Stimulated activated naive CD4-positive, alpha-beta T cell (primary cell): Measurements from ENCODE around the gene SARDH.
A peak's percentile ranks its signal among the peaks of the same experiment; 100 is the strongest.

Experiments used
- DNase-seq, 6 experiments: peaks; one replicate each; lab custom pipeline; 2025; lab: John Stamatoyannopoulos, UW

The SARDH gene

DNA sequence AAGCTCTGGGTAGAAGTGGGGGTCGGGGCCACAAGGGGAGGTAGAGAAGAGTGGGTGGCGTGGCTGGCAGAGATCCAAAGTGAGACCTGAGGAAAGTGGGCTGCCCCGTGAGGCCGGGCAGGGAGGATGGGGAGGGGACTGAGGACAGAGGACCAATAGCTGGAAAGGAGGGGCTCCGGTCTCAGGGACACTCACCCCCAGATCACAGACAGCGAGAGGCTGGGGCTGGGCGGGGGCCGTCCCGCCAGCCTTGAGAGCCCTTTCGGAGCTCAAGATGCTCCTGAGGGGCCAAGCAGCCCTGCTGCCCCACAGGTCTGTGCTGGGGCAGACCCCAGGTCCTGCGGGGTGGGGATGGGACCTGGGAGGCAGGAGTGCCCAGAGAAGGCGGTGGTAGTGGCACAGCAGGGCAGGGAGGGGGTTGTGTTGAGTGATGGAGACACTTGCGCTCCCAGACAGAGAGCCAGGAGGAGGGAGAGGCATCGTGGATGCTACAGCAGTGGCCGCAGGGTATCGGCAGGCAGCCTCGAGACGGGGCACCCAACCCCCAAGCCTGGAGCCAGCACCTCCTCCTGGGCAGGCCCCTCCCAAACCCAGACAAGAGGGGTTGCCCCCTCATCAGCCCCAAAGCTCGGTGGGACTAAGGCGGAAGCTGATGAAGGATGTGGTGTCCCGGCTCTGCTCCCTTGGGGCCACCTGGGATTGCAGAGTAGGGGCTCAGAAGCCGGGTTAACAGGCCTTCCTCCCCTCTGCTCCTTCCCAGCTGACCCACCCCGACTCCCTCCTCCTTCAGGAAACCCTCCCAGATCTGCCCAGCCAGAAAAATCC lies 3.4 kb downstream of the SARDH start:
- DNase-seq: no peak

DNA sequence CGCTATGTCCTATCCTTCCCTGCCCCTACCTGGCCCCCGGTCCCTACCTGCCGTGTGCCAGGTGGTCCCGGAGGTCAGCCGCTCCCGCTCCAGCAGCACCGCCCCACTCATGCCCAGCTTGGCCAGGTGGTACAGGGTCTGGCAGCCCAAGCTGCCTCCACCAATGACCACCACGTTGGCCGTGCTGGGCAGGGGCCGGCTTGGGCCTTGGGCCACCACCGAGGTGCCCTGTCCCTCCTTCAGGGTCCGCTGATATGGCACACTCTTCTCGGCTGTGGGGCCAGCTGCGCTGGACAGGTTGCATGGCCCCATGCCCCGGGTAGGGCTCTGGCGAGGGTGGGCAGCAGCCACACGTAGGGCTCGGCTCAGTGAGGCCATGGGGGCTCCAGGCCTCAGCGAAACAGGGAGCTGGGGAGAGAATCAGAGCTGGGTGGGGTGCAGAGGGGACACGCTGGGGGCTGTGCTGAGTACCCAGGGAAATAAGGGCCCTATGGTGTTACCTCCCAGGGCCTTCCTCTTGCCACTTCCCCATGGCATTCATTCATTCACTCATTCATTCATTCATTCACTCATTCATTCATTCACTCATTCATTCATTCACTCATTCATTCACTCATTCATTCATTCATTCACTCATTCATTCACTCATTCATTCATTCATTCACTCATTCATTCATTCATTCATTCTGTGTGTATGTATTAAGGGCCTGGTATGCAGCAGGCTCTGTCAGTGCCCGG lies 4.2 kb downstream of the SARDH start:
- DNase-seq: no peak

DNA sequence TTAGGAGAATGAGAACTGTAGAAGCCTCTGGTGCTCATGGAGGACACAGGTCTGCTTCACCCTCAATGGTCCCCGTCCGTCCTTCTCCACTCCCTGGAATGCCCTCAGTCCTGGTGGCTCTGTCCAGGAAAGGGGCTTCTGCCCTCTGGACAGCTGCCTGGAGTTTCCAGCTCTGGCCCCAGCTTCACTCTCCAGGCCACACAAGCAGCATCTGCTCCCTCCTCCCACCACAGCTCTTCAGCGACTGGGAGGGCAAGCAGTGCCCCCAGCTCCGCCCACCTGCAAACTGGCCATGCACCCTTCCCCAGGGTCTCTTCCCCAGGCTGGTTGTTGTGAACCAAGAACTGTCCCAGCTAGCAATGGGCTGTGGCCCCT lies 4.7 kb downstream of the SARDH start:
- no peak for DNase-seq

DNA sequence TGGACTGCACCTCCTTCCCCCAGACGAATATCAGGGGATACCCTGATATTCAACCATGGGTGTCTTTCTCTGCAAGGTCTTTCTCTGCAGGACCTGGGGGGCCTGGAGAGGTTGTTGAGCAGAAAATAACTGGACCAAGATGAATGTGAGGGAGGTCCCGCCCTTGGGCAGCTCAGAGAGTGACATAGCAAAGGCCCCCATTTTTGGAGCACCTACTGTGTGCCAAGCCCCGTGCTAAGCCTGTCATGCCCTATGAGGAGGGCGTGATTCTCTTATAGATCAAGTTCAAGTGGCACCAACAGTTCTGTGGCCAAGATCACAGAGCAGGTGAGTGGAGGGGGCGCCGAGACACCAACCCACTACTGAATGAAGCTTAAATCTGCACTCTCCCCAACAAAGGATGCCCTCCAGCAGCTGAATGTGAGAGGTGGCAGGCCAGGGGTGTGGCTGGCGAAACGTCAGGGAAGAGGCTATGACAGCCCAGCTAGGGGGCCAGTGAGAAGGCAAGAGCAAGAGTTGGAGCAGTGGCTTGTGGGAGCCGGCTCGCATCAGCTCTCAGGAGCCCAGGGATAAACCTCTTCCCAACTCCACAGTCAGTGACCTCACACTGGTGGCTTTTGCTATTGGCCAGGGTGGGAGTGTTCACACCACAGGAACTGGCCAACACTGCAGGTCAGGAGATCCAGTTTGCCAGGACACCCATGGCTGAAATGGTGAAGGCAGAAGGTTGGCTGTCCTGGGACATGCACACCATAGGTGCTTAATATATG lies 5.3 kb downstream of the SARDH start:
- DNase-seq: no peak

DNA sequence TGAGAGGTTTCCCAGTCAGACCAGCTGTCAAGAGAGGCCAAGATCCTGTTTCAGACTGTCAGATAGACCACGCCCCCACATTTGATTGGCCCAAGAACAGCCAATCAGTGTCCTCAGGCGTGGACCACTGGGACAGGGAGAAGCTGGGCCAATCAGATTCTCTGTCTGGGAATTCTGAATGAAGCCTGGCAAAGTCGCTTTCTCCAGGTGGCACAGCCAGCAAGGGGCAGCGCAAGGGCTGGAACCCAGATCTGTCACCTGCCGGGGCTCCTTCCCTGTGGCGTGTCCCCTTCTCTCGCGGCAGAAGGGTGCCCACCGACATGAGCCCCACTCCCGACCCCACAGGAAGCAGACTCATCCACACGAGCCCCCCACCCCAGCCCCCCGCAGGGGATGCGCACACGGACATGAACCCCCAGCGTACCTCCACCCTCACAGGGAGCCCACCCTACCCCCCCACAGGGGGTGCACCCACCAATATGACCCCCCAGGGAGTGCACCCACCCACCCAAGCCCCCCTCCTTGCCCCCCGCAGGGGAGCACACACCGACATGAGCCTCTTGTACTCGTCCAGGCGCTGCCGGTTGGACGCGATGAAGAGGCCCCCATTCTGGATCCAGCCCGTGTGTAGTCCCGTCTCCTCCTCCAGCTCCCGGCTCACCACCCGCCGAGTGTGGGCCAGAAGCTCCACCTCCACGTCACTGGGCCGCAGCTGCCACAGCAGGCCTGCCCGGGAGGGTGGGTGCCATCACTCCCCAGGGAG lies 6.1 kb downstream of the SARDH start:
- no peak for DNase-seq

DNA sequence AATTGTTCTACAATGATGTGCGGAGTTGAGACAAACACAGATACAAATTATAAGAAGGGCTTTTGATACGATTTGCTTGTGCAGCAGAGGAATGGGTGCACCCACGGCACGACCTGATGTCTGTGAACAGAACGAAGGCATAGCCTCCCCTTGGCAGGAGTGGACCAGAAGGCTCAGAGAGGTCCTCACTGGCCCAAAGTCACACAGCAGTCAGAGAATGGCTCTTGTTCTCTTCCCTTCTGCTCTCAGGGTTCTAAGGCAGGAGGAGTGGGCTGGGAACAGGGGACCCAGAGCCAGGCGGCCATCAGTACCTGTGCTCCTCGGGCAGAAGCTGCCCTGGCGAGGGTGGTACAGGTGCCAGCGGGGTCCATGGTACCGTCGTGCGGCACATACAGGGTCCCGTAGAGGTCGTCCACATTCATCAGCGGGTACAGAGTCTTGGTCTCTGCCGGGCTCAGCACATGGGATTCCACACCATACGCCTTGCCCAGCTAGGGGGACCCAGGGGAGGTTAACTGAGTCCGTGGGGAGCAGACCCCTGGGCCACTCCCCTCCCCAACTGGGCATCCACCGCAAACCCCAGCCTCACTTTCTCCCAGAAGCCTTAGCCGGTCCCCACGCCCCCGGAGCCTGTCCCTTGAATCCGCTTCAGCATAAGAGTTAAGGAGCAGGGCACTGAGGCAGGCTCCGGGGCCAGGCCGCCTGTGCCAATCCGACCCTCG lies 7.0 kb downstream of the SARDH start:
- DNase-seq: no peak

DNA sequence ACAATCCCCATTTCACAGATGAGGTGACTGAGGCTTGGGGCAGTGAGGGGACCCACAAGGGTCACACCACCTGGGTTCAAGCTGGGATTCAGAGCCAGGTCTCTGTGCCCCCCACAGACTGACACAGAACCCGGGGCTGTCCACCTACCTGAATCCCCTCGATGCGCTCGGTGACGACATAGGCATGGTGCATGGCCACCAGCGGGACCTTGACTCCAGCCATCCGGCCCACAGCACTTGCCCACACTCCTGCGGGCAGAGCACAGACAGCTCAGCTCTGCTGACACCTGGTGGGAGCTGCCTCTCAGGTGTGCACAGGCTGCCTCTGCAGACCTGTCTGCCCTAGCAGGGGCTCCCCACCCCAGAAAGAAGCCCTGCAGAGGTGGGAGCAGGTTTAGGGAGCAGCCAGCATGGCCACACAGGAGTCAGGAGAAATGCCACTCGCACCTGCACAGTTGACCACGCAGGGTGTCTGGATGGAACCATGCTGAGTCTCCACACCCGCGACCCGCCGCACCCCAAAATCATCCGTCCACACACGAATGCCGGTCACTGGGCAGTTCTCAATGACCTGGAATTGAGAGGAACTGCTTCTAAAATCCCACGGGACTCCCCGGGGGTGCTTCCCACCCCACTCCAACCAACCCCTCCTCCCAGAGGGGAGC lies 8.4 kb downstream of the SARDH start:
- no peak for DNase-seq

DNA sequence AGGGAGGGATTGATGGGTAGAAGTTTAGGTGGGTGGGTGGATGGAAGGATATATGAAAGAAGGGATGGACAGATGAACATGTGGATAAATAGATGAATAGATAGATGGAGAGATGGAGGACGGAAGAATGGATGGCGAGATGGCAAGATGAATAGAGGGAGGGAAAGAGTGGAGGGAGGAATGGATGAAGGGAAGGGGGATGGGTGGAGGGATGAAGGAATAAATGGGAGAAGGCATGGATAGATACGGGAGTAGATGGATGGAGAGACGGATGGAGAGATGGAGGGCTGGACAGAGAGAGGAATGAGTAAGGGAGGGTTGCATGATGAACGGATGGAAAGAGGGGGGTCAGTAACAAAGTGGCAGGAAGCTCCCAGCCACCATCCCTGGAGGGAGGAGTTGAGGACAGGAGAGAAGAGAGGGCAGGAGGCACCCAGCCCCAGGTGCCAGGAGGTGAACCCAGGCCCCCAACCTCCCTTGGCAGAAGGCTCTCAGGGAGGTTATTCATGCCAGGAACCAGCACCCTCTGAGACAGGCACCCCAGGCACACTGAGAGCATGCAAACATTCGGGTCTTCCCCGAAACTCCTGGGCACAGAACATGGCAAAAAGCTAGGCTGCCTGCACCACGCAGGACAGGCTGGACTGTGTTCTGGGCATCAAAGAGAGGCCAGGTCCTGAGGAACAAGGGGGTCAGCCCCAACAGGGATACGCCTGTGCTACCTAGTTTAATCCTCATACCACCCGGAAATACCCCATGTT lies 9.1 kb downstream of the SARDH start:
- no peak for DNase-seq

DNA sequence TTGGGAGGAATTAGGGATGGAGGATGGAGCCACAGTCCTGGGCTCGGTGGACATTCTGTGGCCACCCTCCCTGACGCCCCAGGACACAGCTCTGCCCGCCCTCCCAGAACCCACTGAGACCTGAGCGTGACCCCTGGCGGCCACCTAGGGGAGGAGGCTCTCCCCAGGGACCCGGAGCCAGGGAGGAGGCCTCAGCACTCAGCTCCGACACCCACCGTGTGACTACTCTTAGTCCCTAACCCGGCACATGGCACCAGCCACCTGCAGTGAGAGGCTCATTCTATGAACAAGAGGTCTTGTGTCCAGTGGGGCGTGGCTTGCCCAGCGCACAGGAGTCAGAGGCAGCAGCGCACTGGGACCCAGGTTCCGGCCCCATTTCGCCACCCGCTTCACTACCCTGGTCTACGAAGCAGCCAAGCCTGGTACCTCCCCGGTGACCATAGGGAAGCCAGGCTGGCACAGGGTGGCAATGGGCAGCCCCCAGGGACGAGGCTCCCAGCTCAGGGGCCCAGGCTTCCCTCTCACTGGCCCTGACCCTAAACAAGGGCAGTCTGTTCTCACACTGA lies 10.2 kb downstream of the SARDH start:
- no peak for DNase-seq

DNA sequence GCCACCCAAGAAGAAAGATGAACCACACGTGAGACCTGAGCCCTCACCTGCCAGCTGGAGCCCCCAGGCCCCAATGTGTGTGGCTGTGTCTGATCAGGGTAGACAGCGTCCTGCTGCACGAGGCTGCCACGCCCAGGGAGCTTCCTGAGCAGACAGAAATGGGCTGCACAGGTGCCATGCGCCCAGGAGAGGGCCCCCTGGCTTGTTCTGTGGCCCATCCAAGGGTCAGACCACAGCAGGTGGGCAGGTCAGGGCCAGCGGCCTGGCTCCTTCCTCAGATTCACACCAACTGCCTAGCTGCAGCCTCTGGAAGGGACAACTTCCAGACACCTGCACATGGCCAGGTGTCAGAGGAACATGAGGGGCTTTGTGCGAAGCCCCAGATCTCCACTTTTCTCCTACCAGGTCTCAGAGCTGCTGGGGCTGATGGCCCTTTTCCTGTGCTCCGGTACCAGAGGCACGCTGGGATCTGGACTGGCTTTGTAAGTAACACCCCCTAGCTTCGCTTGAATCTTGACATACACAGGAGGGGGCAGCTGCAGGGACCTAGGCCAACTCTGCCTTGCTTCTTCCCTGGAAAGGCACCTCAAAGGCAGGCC lies 10.8 kb downstream of the SARDH start:
- DNase-seq: no peak

DNA sequence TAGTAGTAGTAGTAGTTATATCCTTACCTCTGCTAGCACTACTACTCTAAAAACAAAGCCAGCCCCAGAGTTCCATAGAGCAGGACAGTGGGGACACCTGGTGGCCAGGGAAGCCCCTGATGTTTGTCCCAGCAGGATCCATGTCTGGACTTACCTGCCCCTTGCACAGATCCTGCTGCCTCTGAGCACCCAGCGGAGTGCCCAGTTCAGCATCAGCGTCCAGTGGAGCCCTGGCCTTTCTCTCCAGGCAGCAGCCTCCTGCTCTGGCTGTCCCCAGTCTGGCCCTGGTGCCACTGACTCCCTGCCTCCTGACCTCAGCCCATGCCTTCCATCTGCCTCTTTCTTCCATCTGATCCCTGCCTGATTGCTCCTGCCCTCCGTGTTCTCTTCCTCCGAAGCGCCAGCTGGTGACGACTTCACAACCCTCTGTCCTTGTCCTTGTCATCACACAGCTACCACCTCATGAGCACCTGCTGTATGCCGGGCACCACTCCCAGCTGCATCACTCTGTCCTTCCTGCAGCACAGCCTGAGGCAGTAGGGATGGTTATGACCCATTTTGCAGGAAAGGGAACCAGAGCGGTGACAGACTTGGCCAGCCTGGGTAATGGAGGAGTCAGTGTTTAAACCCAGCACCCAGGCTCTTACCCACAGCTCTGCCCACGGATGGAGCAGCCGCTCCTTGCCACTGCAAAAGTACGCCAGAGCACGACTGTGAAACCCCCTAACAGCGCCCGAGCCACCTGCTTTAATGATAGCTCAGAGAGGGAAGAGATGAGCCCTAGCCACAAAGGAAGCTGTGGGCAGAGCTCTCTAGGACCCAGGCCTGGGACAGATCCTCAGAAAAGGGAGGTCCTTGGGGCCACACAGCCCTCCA lies 11.5 kb downstream of the SARDH start:
- DNase-seq: peak; percentile 40 to 69 (median 51)

DNA sequence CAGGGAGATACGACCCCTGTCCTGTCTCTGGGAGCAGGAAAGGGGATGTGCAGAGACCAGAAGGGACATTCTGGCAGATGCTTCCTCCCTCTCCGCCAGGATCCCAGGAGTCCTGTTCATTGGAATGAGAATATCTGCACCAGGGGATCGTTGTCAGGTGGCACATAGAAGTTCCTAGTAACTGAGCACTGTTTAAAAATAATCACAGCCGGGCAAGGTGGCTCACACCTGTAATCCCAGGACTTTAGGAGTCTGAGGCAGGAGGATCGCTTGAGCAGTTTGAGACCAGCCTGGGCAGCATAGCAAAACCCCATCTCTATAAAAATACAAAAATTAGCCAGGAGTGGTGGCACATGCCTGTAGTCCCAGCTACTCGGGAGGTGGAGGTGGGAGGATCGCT lies 12.3 kb downstream of the SARDH start:
- no peak for DNase-seq

DNA sequence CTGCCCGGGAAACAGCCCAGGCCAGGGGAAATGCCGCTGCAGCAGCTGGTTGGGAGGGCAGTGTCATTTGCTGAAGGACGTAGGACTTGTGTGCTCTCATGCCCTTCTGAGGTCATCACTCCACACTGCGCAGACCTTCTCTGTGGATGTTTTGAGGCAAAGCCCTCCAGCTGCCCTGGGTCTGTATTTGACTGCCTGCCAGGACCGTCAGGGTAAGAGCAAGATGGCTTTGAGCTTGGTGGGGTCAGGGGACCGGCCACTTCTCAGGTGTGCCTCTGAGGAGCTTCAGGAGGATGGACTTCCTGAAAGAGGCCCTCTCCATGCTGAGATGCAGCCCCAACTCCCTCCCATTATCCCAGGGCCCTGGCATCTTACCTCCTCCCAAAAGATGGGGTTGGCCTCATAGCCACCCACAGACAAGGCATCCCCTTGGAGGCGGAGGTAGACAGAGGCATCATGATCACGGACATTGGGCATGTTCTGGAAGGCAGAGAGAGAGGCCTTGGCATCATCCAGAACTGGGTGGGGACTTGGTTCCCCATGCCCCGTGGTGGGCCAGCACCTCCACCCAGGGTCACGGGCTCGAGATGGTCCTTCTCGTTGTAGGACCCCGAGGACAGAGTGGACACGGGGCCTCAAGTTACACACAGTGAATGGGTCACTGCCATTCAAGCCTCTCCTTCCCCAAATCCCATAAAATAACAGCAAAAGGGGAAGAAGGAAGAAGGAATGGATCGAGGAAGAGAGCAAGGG lies 19.4 kb downstream of the SARDH start:
- DNase-seq: no peak

DNA sequence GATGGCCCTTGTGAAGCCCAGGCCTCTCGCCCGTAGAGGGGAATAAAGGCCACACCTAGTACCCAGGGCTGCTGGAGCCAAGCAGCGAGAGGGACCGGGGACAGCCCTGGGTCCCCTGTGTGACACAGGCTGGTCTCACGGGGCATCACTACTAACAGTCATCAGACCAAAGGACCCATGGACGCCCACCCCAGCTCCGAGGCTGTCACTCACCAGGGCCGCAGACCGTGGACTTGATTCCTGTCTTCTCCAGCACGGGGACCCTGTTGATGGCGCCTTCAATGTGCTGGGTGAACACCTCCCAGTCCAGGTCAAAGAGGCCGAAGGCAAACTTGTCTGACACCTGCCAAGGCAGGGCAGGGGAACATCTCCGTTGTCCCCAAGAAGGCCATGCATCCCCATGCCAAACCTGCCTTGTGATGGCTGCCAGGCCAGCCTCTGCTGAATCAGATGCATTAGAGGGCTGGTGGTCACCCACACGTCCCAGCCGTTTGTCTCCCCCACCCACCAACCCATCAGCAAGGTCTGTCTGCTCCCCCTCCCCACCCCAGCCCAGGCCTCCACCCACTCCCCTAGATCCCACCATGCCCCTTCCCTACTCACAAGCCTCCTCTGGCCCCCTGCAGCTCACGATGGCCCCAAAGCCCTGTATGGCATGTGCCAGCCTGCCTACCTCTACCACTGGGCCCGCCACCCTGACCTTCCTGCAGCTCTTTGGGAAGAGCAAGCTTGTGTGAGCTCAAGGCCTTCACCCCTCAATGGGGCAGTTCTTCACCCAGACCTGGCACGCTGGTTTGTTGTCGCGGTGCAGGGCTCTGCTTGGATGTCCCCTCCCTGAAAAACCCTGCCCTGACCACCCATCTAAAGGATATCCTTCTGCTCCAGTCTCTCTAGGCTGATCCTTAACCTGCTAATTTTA lies 20.8 kb downstream of the SARDH start:
- no peak for DNase-seq

DNA sequence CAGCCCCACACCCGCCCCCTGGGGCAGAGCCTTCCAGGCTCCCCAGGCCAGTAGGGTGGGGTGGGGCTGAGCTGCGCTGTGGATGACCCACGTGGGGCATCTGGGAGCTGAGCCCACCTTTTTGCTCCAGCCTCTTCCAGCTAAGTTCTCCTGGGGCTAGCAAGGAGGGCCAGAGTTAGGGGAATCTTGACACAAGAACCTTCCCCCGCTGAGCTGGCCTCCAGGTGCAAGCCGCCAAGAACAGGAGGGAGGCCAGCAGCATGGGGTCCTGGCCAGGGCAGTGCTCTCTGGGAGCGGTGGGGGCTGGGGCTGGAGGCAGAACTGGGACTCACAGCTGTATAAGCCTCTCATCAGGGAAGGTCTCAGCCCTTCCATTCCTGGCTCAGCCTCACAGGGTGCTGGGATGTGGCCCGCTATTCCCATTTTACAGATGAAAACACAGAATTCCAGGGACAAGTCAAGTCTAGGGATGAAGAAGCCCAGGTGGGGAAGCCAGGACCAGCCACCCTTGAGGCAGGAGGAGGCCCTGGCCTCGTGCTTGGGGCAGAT lies 21.5 kb downstream of the SARDH start:
- no peak for DNase-seq
